GM12878 (cell line): Measurements from ENCODE around the gene PDE6A.

Experiments used
- BMI1 ChIP-seq: fragments of 450-650 bp; IDR thresholded peaks from 2 replicates; pipeline ENCODE4 v1.6.1; 2016; ENCODE audit warnings: mild to moderate bottlenecking, moderate library complexity, borderline replicate concordance
- BRCA1 ChIP-seq: IDR thresholded peaks from 2 replicates; pipeline ENCODE4 v1.6.1; 2011; ENCODE audit warnings: low read depth, low read length, improper control_type of control experiment
- FOXK2 ChIP-seq: fragments of 450-650 bp; IDR thresholded peaks from 2 replicates; pipeline ENCODE4 v1.6.1; 2017; ENCODE audit warnings: mild to moderate bottlenecking, moderate library complexity
- GABPA ChIP-seq: IDR thresholded peaks from 2 replicates; pipeline ENCODE4 v1.6.1; 2014; ENCODE audit warnings: antibody characterized with exemption, low read depth, mild to moderate bottlenecking, inconsistent platforms
- HDAC6 ChIP-seq: fragments of 200-600 bp; sonication (generic); IDR thresholded peaks from one replicate; pipeline ENCODE4 v1.8.0; 2017; ENCODE audit warnings: antibody characterized with exemption; ENCODE audit not compliant: unreplicated experiment
- STAT3 ChIP-seq: IDR thresholded peaks from 2 replicates; pipeline ENCODE4 v1.6.1; 2011; ENCODE audit warnings: low read depth, low read length, improper control_type of control experiment
- TCF7 ChIP-seq: IDR thresholded peaks from 2 replicates; pipeline ENCODE4 v1.6.1; 2014; ENCODE audit warnings: antibody characterized with exemption, borderline replicate concordance
- TF ChIP-seq, protein P1 (sequence below): IDR thresholded peaks from 2 replicates; pipeline ENCODE4 v1.6.1; 2012; ENCODE audit warnings: mild to moderate bottlenecking, low read depth, low read length
- TF ChIP-seq, protein P2 (sequence below), 3 experiments: IDR thresholded peaks in 2 of 3; conservative IDR thresholded peaks in 1 of 3; 2 replicates each; pipeline ENCODE4 v1.5.1; 2011; ENCODE audit warnings: low read depth in 3 of 3, low read length in 3 of 3, mild to moderate bottlenecking in 3 of 3, control low read depth in 2 of 3, moderate library complexity in 2 of 3, inconsistent platforms in 1 of 3, mixed read lengths in 1 of 3; ENCODE audit not compliant: control insufficient read depth in 2 of 3, insufficient read depth in 1 of 3; ENCODE audit errors: extremely low read depth in 1 of 3
- TF ChIP-seq, protein P3 (sequence below): IDR thresholded peaks from 2 replicates; pipeline ENCODE4 v1.6.1; 2012; ENCODE audit warnings: low read depth, low read length, improper control_type of control experiment
- TF ChIP-seq, protein P4 (sequence below): IDR thresholded peaks from 2 replicates; pipeline ENCODE4 v1.6.1; 2011; ENCODE audit warnings: low read depth, mild to moderate bottlenecking, low read length, moderate library complexity, borderline replicate concordance; ENCODE audit errors: extremely low read depth
- TF ChIP-seq, protein P5 (sequence below): fragments of 450-650 bp; IDR thresholded peaks from 2 replicates; pipeline ENCODE4 v1.6.1; 2018; ENCODE audit warnings: borderline replicate concordance, mild to moderate bottlenecking; ENCODE audit not compliant: partially characterized antibody

DNA sequence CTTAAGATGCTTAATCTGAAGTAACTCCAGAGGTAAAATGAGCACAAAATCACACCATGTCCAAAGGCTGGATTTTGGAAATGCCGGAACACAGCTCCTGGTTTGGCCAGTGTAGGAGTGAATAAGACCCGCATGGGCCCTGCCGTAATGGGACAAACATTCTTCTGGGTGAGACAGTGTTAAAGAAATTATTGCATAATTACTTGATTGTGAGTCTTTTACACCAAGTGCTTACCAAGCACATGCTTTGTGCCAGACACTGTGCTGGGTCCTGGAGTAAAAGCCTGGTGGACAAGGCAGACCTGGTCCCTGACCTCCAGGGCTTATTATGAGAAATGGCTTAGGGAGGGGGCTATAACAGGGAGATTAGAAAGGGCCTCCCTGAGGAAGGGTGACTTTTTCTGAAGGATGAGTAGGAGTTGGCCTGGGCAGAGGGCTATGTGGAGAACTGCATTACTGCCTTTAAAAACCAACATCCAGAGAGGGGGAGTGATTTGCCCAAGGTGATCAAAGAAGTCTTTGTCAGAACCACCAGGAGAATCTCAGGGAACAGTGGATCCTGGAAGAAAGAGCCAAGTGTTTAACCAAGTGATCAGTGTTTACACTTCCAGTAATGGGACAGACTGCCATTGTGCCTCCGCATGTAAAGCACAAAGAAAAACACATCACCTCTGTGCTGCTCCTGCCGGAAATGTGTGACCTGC is 3.5 kb downstream of the PDE6A start:
- TF ChIP-seq GABPA (no peak), FOXK2 (no peak), BMI1 (no peak), HDAC6 (no peak), BRCA1 (no peak), STAT3 (no peak), TCF7 (no peak)
- TF ChIP-seq, protein P1, sequence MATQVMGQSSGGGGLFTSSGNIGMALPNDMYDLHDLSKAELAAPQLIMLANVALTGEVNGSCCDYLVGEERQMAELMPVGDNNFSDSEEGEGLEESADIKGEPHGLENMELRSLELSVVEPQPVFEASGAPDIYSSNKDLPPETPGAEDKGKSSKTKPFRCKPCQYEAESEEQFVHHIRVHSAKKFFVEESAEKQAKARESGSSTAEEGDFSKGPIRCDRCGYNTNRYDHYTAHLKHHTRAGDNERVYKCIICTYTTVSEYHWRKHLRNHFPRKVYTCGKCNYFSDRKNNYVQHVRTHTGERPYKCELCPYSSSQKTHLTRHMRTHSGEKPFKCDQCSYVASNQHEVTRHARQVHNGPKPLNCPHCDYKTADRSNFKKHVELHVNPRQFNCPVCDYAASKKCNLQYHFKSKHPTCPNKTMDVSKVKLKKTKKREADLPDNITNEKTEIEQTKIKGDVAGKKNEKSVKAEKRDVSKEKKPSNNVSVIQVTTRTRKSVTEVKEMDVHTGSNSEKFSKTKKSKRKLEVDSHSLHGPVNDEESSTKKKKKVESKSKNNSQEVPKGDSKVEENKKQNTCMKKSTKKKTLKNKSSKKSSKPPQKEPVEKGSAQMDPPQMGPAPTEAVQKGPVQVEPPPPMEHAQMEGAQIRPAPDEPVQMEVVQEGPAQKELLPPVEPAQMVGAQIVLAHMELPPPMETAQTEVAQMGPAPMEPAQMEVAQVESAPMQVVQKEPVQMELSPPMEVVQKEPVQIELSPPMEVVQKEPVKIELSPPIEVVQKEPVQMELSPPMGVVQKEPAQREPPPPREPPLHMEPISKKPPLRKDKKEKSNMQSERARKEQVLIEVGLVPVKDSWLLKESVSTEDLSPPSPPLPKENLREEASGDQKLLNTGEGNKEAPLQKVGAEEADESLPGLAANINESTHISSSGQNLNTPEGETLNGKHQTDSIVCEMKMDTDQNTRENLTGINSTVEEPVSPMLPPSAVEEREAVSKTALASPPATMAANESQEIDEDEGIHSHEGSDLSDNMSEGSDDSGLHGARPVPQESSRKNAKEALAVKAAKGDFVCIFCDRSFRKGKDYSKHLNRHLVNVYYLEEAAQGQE, result no peak
- TF ChIP-seq, protein P2, sequence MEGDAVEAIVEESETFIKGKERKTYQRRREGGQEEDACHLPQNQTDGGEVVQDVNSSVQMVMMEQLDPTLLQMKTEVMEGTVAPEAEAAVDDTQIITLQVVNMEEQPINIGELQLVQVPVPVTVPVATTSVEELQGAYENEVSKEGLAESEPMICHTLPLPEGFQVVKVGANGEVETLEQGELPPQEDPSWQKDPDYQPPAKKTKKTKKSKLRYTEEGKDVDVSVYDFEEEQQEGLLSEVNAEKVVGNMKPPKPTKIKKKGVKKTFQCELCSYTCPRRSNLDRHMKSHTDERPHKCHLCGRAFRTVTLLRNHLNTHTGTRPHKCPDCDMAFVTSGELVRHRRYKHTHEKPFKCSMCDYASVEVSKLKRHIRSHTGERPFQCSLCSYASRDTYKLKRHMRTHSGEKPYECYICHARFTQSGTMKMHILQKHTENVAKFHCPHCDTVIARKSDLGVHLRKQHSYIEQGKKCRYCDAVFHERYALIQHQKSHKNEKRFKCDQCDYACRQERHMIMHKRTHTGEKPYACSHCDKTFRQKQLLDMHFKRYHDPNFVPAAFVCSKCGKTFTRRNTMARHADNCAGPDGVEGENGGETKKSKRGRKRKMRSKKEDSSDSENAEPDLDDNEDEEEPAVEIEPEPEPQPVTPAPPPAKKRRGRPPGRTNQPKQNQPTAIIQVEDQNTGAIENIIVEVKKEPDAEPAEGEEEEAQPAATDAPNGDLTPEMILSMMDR (IDR thresholded peaks at IDR 0.05 in 2 of 3, conservative IDR thresholded peaks at IDR 0.05 in 1 of 3; ENCODE audit: control insufficient read depth in 2 of 3, extremely low read depth in 1 of 3, insufficient read depth in 1 of 3, low read depth in 3 of 3, low read length in 3 of 3), result no peak
- TF ChIP-seq, protein P3, sequence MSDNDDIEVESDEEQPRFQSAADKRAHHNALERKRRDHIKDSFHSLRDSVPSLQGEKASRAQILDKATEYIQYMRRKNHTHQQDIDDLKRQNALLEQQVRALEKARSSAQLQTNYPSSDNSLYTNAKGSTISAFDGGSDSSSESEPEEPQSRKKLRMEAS, result no peak
- TF ChIP-seq, protein P4, sequence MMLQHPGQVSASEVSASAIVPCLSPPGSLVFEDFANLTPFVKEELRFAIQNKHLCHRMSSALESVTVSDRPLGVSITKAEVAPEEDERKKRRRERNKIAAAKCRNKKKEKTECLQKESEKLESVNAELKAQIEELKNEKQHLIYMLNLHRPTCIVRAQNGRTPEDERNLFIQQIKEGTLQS, result no peak
- TF ChIP-seq, protein P5, sequence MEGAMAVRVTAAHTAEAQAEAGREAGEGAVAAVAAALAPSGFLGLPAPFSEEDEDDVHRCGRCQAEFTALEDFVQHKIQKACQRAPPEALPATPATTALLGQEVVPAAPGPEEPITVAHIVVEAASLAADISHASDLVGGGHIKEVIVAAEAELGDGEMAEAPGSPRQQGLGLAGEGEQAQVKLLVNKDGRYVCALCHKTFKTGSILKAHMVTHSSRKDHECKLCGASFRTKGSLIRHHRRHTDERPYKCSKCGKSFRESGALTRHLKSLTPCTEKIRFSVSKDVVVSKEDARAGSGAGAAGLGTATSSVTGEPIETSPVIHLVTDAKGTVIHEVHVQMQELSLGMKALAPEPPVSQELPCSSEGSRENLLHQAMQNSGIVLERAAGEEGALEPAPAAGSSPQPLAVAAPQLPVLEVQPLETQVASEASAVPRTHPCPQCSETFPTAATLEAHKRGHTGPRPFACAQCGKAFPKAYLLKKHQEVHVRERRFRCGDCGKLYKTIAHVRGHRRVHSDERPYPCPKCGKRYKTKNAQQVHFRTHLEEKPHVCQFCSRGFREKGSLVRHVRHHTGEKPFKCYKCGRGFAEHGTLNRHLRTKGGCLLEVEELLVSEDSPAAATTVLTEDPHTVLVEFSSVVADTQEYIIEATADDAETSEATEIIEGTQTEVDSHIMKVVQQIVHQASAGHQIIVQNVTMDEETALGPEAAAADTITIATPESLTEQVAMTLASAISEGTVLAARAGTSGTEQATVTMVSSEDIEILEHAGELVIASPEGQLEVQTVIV, result no peak
